Measurements from ENCODE around the gene PHLDA2. TPM values are rescaled to one million over a fixed set of nuclear protein-coding genes. Genes with fewer than 3 reads are reported as not detected.

The PHLDA2 gene, protein sequence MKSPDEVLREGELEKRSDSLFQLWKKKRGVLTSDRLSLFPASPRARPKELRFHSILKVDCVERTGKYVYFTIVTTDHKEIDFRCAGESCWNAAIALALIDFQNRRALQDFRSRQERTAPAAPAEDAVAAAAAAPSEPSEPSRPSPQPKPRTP
- total RNA-seq = 5.7 and 12.6 TPM in 2 replicates

DNA sequence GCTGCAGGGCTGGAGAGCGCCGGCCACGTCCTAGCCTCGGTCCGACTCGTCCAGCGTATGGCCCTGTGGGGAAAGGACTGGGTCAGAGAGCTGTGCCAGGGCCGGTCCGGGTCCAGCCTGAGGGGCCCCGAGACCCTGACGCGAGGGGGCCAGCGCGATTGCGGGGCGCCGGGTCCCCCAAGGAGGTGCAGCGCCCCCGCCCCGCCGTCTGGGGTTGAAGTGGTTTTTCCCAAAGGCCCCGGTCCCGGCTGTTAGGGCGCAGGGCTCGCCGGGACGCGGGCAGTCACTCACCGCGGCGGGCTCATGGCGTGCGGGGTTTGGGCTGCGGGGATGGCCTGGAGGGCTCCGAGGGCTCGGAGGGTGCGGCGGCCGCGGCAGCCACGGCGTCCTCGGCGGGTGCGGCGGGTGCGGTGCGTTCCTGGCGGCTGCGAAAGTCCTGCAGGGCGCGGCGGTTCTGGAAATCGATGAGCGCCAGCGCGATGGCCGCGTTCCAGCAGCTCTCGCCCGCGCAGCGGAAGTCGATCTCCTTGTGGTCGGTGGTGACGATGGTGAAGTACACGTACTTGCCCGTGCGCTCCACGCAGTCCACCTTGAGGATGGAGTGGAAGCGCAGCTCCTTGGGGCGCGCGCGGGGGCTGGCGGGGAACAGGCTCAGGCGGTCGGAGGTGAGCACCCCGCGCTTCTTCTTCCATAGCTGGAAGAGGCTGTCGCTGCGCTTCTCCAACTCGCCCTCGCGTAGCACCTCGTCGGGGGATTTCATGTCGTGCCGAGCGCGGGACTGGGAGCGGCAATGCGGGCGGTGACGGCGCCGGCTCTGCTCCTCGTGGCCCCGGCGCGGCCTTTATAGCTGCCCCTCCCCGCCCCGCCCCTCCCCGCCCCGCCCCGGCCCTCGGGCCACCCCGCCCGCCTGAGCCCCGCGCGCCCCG lies at the start of gene PHLDA2:
Gene PHLDA2, minus strand, starts transcription at position 816 of the 926 bp plus-strand sequence. Its CDS starts 56 bp downstream, at position 760.

GRCh38 chr11:2885678-2886081 lies 43.5 kb downstream of the PHLDA2 start, which contains the start of gene CDKN1C:
Gene CDKN1C (minus strand): TSS chr11:2885775. CDS start chr11:2885456, 319 bp downstream.

Other genes with a start within 250 kb of the PHLDA2 start
- gene KCNQ1OT1, start 229.4 kb downstream of the PHLDA2 start, total RNA-seq = 2.0 and 2.3 TPM in 2 replicates
- 0.40 and 0.87 TPM in 2 replicates for gene CDKN1C, start 43.6 kb downstream of the PHLDA2 start, total RNA-seq
- 162 and 164 TPM in 2 replicates for gene NAP1L4, start 62.9 kb upstream of the PHLDA2 start, total RNA-seq
- gene CARS1, start 128.0 kb upstream of the PHLDA2 start, total RNA-seq = 49.3 and 54.2 TPM in 2 replicates
- 41.7 and 49.4 TPM in 2 replicates for gene OSBPL5, start 235.9 kb upstream of the PHLDA2 start, total RNA-seq